ENCODE results near the gene CMSS1.
A peak's percentile ranks its signal among the peaks of the same experiment; 100 is the strongest.

GRCh38 chr3:99871231-99872045 lies 53.8 kb downstream of the CMSS1 start:
- TF ChIP-seq, protein P1, sequence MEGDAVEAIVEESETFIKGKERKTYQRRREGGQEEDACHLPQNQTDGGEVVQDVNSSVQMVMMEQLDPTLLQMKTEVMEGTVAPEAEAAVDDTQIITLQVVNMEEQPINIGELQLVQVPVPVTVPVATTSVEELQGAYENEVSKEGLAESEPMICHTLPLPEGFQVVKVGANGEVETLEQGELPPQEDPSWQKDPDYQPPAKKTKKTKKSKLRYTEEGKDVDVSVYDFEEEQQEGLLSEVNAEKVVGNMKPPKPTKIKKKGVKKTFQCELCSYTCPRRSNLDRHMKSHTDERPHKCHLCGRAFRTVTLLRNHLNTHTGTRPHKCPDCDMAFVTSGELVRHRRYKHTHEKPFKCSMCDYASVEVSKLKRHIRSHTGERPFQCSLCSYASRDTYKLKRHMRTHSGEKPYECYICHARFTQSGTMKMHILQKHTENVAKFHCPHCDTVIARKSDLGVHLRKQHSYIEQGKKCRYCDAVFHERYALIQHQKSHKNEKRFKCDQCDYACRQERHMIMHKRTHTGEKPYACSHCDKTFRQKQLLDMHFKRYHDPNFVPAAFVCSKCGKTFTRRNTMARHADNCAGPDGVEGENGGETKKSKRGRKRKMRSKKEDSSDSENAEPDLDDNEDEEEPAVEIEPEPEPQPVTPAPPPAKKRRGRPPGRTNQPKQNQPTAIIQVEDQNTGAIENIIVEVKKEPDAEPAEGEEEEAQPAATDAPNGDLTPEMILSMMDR (IDR thresholded peaks at IDR 0.05), result no peak
- peak in 1 of 2 donors; percentile 8 for TF ChIP-seq POLR2A (IDR thresholded peaks at IDR 0.05)

Measured in adrenal gland (tissue), 5 donors.